Endothelial cell of hepatic sinusoid (primary cell): ENCODE data around the gene CIDEC.
"Not testable (repeated sequence)": the region's sequence is repeated elsewhere in the genome, so short reads cannot be mapped to it uniquely, and the experiment has no call there.

Source experiments
- in situ Hi-C: cut with HindIII; loops from 2 replicates; pipeline ENCODE4 v1.10.0; 2017; ENCODE audit warnings: low sequenced_read_pairs

Gene CIDEC

DNA sequence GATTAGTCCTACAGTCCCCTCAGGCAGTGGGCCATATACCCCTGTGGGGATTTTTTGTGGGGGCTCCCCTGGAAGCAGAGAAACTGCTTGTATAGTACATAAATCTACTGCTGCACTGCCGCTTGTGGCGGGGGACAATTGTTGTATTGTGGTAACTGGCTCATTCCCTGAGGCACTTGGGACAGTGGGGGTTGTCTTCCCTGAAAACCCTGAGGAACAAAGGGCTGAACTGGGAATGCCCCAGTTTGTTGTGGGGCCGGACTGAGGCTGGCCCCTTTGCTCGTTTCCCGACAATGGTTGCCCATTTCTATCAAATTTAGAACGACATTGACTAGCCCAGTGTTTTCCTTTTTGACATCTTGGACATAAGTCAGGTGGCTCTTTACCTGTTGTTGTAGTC lies 28.7 kb downstream of the CIDEC start:
- in situ Hi-C loops, result loop anchor here (5.0 kb wide), 3 partner anchors 44 to 76 kb away; partner anchors contain the start of gene IL17RE

DNA sequence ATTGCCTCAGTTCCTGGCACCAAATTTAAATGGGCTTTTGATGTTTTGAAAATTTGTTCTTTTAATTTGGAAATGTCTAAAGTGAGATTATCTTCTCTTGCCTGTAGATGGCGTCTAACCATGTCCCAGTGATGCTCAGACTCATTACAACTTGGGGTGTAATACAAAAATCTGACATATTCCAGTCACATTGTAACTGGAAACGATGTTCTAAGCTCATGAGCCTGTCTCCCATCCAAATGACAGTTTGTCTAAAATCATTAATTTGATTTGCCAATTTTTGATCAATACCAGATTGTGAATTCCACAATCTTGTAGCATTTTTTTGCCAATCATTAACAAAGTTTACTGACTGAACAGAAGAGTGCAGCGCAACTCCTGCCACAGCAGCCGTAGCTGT lies 31.2 kb downstream of the CIDEC start:
- in situ Hi-C loops, result not testable (repeated sequence)

DNA sequence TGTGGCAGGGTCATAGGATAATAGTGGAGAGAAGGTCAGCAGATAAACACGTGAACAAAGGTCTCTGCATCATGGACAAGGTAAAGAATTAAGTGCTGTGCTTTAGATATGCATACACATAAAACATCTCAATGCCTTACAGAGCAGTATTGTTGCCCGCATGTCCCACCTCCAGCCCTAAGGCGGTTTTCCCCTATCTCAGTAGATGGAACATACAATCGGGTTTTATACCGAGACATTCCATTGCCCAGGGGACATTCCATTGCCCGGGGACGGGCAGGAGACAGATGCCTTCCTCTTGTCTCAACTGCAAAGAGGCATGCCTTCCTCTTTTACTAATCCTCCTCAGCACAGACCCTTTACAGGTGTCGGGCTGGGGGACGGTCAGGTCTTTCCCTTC lies 32.2 kb downstream of the CIDEC start:
- in situ Hi-C loops, result not testable (repeated sequence)

- in situ Hi-C loops, result no loop called here
Observed at GRCh38 chr3:9846931-9847488, 33.0 kb downstream of the CIDEC start.

- in situ Hi-C loops, result no loop called here
Observed at GRCh38 chr3:9846231-9846630, 33.8 kb downstream of the CIDEC start.

DNA sequence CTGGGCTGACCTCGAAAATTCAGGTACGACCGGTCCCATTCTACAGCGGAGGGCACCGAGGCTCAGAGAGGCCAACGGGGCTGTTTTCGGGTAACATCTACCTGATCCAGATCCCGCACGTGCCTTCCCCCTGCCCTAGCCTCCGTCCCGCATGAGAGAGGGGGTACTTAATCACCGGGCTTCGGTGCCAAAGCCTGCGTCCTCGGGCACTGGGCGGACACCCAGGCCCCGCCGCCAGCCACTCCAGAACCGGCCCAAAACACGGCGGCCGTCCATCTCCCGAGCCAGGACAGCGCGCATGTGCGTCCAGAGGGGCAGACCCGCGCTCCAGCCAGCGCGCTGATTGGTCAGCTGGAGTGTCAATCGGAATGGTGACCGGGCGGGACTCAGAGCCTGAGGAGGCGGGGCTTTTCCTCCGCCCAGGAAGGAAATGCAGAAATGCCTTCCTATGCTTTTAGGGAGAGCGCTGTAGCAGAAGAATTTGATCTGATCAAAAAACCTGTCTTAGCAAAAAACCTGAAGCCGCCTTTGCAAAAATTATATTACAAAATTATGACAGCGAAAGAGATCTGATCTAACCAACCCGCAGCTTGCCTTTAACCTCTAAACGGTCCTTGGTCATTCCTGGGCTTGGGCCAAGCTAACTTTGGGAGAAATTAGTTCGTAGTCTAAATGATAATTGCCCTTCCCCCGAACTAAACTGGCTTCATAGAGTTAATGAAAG lies 36.2 kb downstream of the CIDEC start, which contains the start of gene RPUSD3:
Gene RPUSD3, minus strand, starts transcription at position 294 of the 724 bp plus-strand sequence. Its CDS starts 18 bp downstream, at position 276.
- in situ Hi-C loops, result no loop called here

- in situ Hi-C loops, result no loop called here
Observed at GRCh38 chr3:9841015-9841414, 39.0 kb downstream of the CIDEC start.

GRCh38 chr3:9838856-9839255 lies 41.2 kb downstream of the CIDEC start:
- in situ Hi-C loops, result no loop called here

GRCh38 chr3:9837701-9838582 lies 42.1 kb downstream of the CIDEC start:
- in situ Hi-C loops, result no loop called here

DNA sequence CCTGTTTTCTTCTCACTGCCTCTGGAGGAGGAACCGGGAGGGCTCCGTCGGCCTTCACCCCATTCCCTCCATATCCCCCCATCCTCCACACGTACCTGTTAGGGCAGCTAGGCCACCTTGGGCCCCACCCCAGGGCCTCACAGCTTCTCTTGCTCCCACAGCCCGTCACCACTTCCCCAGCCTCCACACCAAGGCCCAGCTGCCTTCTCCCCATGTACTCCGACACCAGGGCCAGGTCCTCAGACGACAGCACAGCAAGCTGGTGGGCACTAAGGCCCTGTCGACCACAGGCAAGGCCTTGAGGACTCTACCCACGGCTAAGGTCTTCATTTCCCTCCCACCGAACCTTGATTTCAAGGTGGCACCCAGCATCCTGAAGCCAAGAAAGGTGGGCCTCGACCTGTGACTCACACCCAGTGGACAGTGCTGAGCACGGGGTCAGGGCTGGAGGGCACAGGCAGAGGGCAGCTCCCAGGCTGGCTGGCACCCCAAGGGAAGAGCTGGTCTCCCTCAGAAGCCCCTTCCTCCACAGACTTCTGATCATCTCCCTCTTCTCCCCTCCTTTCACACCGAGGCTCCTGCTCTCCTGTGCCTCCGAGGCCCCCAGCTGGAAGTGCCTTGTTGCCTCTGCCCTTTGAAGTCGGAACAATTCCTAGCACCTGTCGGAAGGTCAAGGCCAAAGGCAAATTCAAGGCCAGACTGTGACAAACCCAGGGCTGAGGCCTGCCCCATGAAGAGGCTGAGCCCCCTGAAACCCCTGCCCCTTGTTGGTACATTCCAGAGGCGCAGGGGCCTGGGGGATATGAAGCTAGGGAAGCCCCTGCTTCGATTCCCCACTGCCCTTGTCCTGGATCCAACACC lies 45.3 kb downstream of the CIDEC start:
- in situ Hi-C loops, result no loop called here

GRCh38 chr3:9833078-9833477 lies 47.0 kb downstream of the CIDEC start:
- in situ Hi-C loops, result no loop called here

DNA sequence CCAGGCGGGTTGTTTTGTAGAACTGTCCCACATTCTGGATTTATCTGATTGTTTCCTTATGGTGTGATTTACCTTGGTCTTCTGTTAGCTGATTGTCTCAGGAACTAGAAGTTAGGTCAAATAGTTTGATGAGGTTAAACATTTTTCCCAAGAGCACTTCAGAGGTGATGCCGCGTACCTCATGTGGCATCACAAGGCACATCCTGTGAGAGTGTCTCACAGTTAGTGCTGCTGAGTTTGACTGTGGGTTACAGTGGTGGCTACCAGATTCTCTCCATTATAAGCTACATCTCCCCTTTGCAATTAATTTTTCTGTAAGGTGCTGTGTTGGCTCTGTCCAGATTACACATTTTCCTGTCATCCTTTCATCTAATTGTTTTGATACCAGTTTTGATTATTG lies 48.8 kb downstream of the CIDEC start:
- in situ Hi-C loops, result no loop called here

- in situ Hi-C loops, result no loop called here
Observed at GRCh38 chr3:9828801-9829755, 51.0 kb downstream of the CIDEC start.

GRCh38 chr3:9826815-9827573 lies 53.1 kb downstream of the CIDEC start:
- in situ Hi-C loops, result no loop called here

DNA sequence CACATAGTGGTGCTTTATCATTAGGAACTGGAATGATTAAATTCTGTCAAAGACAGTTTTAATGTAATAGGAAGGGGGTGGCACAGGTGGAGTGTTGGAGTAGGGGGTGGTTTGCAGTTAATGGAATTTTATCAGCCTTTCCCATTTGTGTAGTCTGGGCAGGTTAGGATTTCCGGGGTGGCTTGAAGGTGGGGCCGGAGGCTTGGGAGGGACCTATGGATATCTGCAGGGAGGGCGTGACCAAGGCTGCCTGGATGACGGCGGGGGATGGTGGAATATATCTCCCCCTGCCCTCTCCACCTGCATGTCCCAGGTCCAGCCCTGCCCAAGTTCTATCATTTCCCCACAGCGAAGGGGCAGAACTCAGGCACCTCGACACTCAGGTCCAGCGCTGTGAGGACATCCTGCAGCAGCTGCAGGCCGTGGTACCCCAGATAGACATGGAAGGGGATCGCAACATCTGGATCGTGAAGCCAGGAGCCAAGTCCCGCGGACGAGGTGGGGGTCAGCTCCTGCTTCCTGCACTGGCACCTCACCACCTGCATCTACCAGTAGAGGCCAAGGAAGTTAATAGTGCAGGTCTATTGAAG lies 54.5 kb downstream of the CIDEC start:
- in situ Hi-C loops, result no loop called here

GRCh38 chr3:9820946-9821345 lies 59.1 kb downstream of the CIDEC start:
- in situ Hi-C loops, result no loop called here

DNA sequence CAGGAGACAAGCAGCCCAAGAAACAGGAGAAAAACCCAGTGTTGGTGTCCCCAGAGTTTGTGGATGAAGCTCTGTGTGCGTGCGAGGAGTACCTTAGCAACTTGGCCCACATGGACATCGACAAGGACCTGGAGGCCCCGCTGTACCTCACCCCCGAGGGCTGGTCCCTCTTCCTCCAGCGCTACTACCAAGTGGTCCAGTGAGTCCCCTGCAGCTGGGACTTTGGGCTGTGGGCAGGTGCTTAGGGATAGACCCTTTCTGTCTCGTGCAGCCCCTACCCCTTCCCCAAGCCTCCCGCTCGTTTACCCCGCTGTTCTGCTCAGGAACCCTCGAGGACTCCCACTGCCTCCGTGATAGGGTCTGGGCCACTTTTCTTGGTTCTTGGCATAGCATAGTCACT lies 59.5 kb downstream of the CIDEC start:
- in situ Hi-C loops, result no loop called here

DNA sequence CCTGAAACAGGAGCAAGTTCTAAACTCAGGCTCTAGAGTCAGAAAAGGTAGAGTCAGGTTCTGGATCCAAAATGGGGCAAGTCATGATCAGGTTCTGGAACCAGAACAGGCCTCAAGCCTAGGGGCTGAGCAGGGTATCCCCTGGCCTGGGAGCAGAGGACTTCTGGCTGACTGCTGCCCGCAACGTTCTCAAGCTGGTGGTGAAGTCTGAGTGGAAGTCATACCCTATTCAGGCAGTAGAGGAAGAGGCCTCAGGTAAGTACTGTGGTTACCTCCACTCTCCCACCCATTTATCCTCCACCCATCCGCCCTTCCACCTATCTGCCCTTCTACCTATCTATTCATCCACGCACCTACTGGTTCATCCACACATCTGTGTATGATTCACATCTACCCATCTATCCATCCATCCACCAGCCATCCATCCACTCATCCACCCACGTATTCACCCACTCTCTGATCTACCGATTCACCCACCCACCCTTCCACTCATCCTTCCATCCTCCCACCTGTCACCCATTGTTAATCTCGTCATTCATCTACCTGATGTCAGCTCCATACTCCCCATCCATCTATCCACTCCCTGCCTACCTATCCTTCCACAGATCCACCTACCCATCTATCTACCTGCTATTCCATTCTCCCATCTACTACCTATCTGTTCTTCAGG lies 61.3 kb downstream of the CIDEC start:
- in situ Hi-C loops, result no loop called here
